ENCODE measurements around the gene TBC1D14.

Gene TBC1D14

GRCh38 chr4:7018281-7018680 is 108.7 kb downstream of the TBC1D14 start:
- no peak overlapping the region for H3K9ac ChIP-seq (ENCODE audit: low read depth, low read length)
- peaks cover 45% of the 10 kb centered on the region for H3K36me3 ChIP-seq (ENCODE audit: control insufficient read depth, insufficient read depth, low read length)
- no peaks in the 10 kb centered on the region for H3K27me3 ChIP-seq (ENCODE audit: control insufficient read depth, insufficient read depth, low read length)
- H3K9me3 ChIP-seq (ENCODE audit: control insufficient read depth, insufficient read depth, low read length) = no peaks in the 10 kb centered on the region
- no peak overlapping the region for H3K4me3 ChIP-seq (ENCODE audit: low read depth, low read length)
- peaks cover 3% of the 10 kb centered on the region for H3K4me1 ChIP-seq (ENCODE audit: control insufficient read depth, insufficient read depth, low read length)

- H3K4me1 ChIP-seq (ENCODE audit: control insufficient read depth, insufficient read depth, low read length) = peaks cover 3% of the 10 kb centered on the region
- H3K27me3 ChIP-seq (ENCODE audit: control insufficient read depth, insufficient read depth, low read length) = no peaks in the 10 kb centered on the region
- no peaks in the 10 kb centered on the region for H3K9me3 ChIP-seq (ENCODE audit: control insufficient read depth, insufficient read depth, low read length)
- peaks cover 51% of the 10 kb centered on the region for H3K36me3 ChIP-seq (ENCODE audit: control insufficient read depth, insufficient read depth, low read length)
- no peak overlapping the region for H3K4me3 ChIP-seq (ENCODE audit: low read depth, low read length)
- H3K9ac ChIP-seq (ENCODE audit: low read depth, low read length) = no peak overlapping the region
Observed at GRCh38 chr4:7019367-7019766, 109.7 kb downstream of the TBC1D14 start.

- H3K9me3 ChIP-seq (ENCODE audit: control insufficient read depth, insufficient read depth, low read length) = no peaks in the 10 kb centered on the region
- no peak overlapping the region for H3K4me3 ChIP-seq (ENCODE audit: low read depth, low read length)
- peaks cover 3% of the 10 kb centered on the region for H3K4me1 ChIP-seq (ENCODE audit: control insufficient read depth, insufficient read depth, low read length)
- H3K27me3 ChIP-seq (ENCODE audit: control insufficient read depth, insufficient read depth, low read length) = no peaks in the 10 kb centered on the region
- peaks cover 50% of the 10 kb centered on the region for H3K36me3 ChIP-seq (ENCODE audit: control insufficient read depth, insufficient read depth, low read length)
- no peak overlapping the region for H3K9ac ChIP-seq (ENCODE audit: low read depth, low read length)
Observed at GRCh38 chr4:7020290-7020689, 110.7 kb downstream of the TBC1D14 start.

- Histone ChIP-seq H3K4me1 (ENCODE audit: control insufficient read depth, insufficient read depth, low read length) (peaks cover 3% of the 10 kb centered on the region), H3K4me3 (ENCODE audit: low read depth, low read length) (no peak overlapping the region), H3K9me3 (ENCODE audit: control insufficient read depth, insufficient read depth, low read length) (no peaks in the 10 kb centered on the region), H3K36me3 (ENCODE audit: control insufficient read depth, insufficient read depth, low read length) (peaks cover 47% of the 10 kb centered on the region), H3K27me3 (ENCODE audit: control insufficient read depth, insufficient read depth, low read length) (no peaks in the 10 kb centered on the region), H3K9ac (ENCODE audit: low read depth, low read length) (no peak overlapping the region)
Observed at GRCh38 chr4:7020856-7021255, 111.2 kb downstream of the TBC1D14 start.

GRCh38 chr4:7021355-7021754 is 111.7 kb downstream of the TBC1D14 start:
- H3K9ac ChIP-seq (ENCODE audit: low read depth, low read length) = no peak overlapping the region
- H3K36me3 ChIP-seq (ENCODE audit: control insufficient read depth, insufficient read depth, low read length) = peaks cover 44% of the 10 kb centered on the region
- H3K4me1 ChIP-seq (ENCODE audit: control insufficient read depth, insufficient read depth, low read length) = peaks cover 3% of the 10 kb centered on the region
- H3K27me3 ChIP-seq (ENCODE audit: control insufficient read depth, insufficient read depth, low read length) = no peaks in the 10 kb centered on the region
- H3K4me3 ChIP-seq (ENCODE audit: low read depth, low read length) = no peak overlapping the region
- no peaks in the 10 kb centered on the region for H3K9me3 ChIP-seq (ENCODE audit: control insufficient read depth, insufficient read depth, low read length)

GRCh38 chr4:7021930-7022664 is 112.5 kb downstream of the TBC1D14 start:
- Histone ChIP-seq H3K4me1 (ENCODE audit: control insufficient read depth, insufficient read depth, low read length) (peaks cover 3% of the 10 kb centered on the region), H3K27me3 (ENCODE audit: control insufficient read depth, insufficient read depth, low read length) (no peaks in the 10 kb centered on the region), H3K4me3 (ENCODE audit: low read depth, low read length) (no peak overlapping the region), H3K36me3 (ENCODE audit: control insufficient read depth, insufficient read depth, low read length) (peaks cover 41% of the 10 kb centered on the region), H3K9ac (ENCODE audit: low read depth, low read length) (no peak overlapping the region), H3K9me3 (ENCODE audit: control insufficient read depth, insufficient read depth, low read length) (no peaks in the 10 kb centered on the region)

- peaks cover 3% of the 10 kb centered on the region for H3K4me1 ChIP-seq (ENCODE audit: control insufficient read depth, insufficient read depth, low read length)
- H3K9ac ChIP-seq (ENCODE audit: low read depth, low read length) = no peak overlapping the region
- no peak overlapping the region for H3K4me3 ChIP-seq (ENCODE audit: low read depth, low read length)
- no peaks in the 10 kb centered on the region for H3K9me3 ChIP-seq (ENCODE audit: control insufficient read depth, insufficient read depth, low read length)
- H3K27me3 ChIP-seq (ENCODE audit: control insufficient read depth, insufficient read depth, low read length) = no peaks in the 10 kb centered on the region
- peaks cover 41% of the 10 kb centered on the region for H3K36me3 ChIP-seq (ENCODE audit: control insufficient read depth, insufficient read depth, low read length)
Observed at GRCh38 chr4:7023486-7023885, 113.9 kb downstream of the TBC1D14 start.

- Histone ChIP-seq H3K9ac (ENCODE audit: low read depth, low read length) (no peak overlapping the region), H3K9me3 (ENCODE audit: control insufficient read depth, insufficient read depth, low read length) (no peaks in the 10 kb centered on the region), H3K36me3 (ENCODE audit: control insufficient read depth, insufficient read depth, low read length) (peaks cover 41% of the 10 kb centered on the region), H3K27me3 (ENCODE audit: control insufficient read depth, insufficient read depth, low read length) (no peaks in the 10 kb centered on the region), H3K4me3 (ENCODE audit: low read depth, low read length) (no peak overlapping the region), H3K4me1 (ENCODE audit: control insufficient read depth, insufficient read depth, low read length) (peaks cover 3% of the 10 kb centered on the region)
Observed at GRCh38 chr4:7023901-7024300, 114.3 kb downstream of the TBC1D14 start.

- H3K4me1 ChIP-seq (ENCODE audit: control insufficient read depth, insufficient read depth, low read length) = peaks cover 3% of the 10 kb centered on the region
- H3K4me3 ChIP-seq (ENCODE audit: low read depth, low read length) = no peak overlapping the region
- H3K27me3 ChIP-seq (ENCODE audit: control insufficient read depth, insufficient read depth, low read length) = no peaks in the 10 kb centered on the region
- no peaks in the 10 kb centered on the region for H3K9me3 ChIP-seq (ENCODE audit: control insufficient read depth, insufficient read depth, low read length)
- no peak overlapping the region for H3K9ac ChIP-seq (ENCODE audit: low read depth, low read length)
- peaks cover 41% of the 10 kb centered on the region for H3K36me3 ChIP-seq (ENCODE audit: control insufficient read depth, insufficient read depth, low read length)
Observed at GRCh38 chr4:7024336-7024890, 114.8 kb downstream of the TBC1D14 start.

- H3K4me1 ChIP-seq (ENCODE audit: control insufficient read depth, insufficient read depth, low read length) = peaks cover 3% of the 10 kb centered on the region
- no peaks in the 10 kb centered on the region for H3K9me3 ChIP-seq (ENCODE audit: control insufficient read depth, insufficient read depth, low read length)
- no peak overlapping the region for H3K9ac ChIP-seq (ENCODE audit: low read depth, low read length)
- no peaks in the 10 kb centered on the region for H3K27me3 ChIP-seq (ENCODE audit: control insufficient read depth, insufficient read depth, low read length)
- peaks cover 43% of the 10 kb centered on the region for H3K36me3 ChIP-seq (ENCODE audit: control insufficient read depth, insufficient read depth, low read length)
- no peak overlapping the region for H3K4me3 ChIP-seq (ENCODE audit: low read depth, low read length)
Observed at GRCh38 chr4:7025040-7025602, 115.5 kb downstream of the TBC1D14 start.

GRCh38 chr4:7026107-7026506 is 116.5 kb downstream of the TBC1D14 start:
- H3K27me3 ChIP-seq (ENCODE audit: control insufficient read depth, insufficient read depth, low read length) = no peaks in the 10 kb centered on the region
- H3K4me3 ChIP-seq (ENCODE audit: low read depth, low read length) = no peak overlapping the region
- no peaks in the 10 kb centered on the region for H3K4me1 ChIP-seq (ENCODE audit: control insufficient read depth, insufficient read depth, low read length)
- no peak overlapping the region for H3K9ac ChIP-seq (ENCODE audit: low read depth, low read length)
- no peaks in the 10 kb centered on the region for H3K9me3 ChIP-seq (ENCODE audit: control insufficient read depth, insufficient read depth, low read length)
- H3K36me3 ChIP-seq (ENCODE audit: control insufficient read depth, insufficient read depth, low read length) = peaks cover 46% of the 10 kb centered on the region

- Histone ChIP-seq H3K27me3 (ENCODE audit: control insufficient read depth, insufficient read depth, low read length) (no peaks in the 10 kb centered on the region), H3K4me1 (ENCODE audit: control insufficient read depth, insufficient read depth, low read length) (no peaks in the 10 kb centered on the region), H3K9me3 (ENCODE audit: control insufficient read depth, insufficient read depth, low read length) (no peaks in the 10 kb centered on the region), H3K36me3 (ENCODE audit: control insufficient read depth, insufficient read depth, low read length) (peaks cover 53% of the 10 kb centered on the region), H3K9ac (ENCODE audit: low read depth, low read length) (no peak overlapping the region), H3K4me3 (ENCODE audit: low read depth, low read length) (no peak overlapping the region)
Observed at GRCh38 chr4:7027284-7027683, 117.7 kb downstream of the TBC1D14 start.
